Fibroblast of lung (primary cell): ENCODE data around the gene PLEKHH2. TPM values are rescaled to one million over a fixed set of nuclear protein-coding genes. Genes with fewer than 3 reads are reported as not detected.

ENCODE experiments used
- DNase-seq, 2 donors: peaks; one replicate each; pipeline versions ENCODE4 v3.0.0 to v3.0.0-alpha.2; 2010; ENCODE audit warnings: low read depth in 2 of 2
- H2AFZ ChIP-seq: 2 replicates; pipeline ENCODE4 v1.5.1; 2012; ENCODE audit warnings: low read length, control low read depth, inconsistent platforms
- H3K27ac ChIP-seq: 2 replicates; pipeline ENCODE4 v1.5.1; 2011; ENCODE audit warnings: low read length, control low read depth; ENCODE audit not compliant: insufficient read depth
- H3K27me3 ChIP-seq: 2 replicates; pipeline ENCODE4 v1.5.1; 2011; ENCODE audit warnings: mild to moderate bottlenecking, low read length; ENCODE audit not compliant: control insufficient read depth, insufficient read depth
- H3K36me3 ChIP-seq: 2 replicates; pipeline ENCODE4 v1.5.1; 2011; ENCODE audit warnings: low read length; ENCODE audit not compliant: control insufficient read depth, insufficient read depth
- H3K4me1 ChIP-seq: 2 replicates; pipeline ENCODE4 v1.5.1; 2011; ENCODE audit warnings: low read length; ENCODE audit not compliant: control insufficient read depth, insufficient read depth; ENCODE audit errors: extremely low read depth
- H3K4me2 ChIP-seq: 2 replicates; pipeline ENCODE4 v1.5.1; 2011; ENCODE audit warnings: low read length, control low read depth; ENCODE audit not compliant: insufficient read depth; ENCODE audit errors: extremely low read depth
- H3K4me3 ChIP-seq, 4 experiments: fragments of 200-600 bp in 1 of 4; sonication (generic) in 1 of 4; replicated peaks in 1 of 4; 2 replicates each; pipeline ENCODE4 v1.5.1; 2011 to 2016; ENCODE audit warnings: low read length in 4 of 4, low read depth in 3 of 4, mild to moderate bottlenecking in 3 of 4, control low read depth in 2 of 4, inconsistent platforms in 1 of 4, mixed read lengths in 1 of 4; ENCODE audit not compliant: insufficient read depth in 1 of 4; ENCODE audit errors: control extremely low read depth in 1 of 4
- H3K79me2 ChIP-seq: 2 replicates; pipeline ENCODE4 v1.5.1; 2012; ENCODE audit warnings: mild to moderate bottlenecking, low read length, inconsistent platforms; ENCODE audit not compliant: control insufficient read depth, insufficient read depth
- H3K9ac ChIP-seq: 2 replicates; pipeline ENCODE4 v1.5.1; 2011; ENCODE audit warnings: mild to moderate bottlenecking, low read length, control low read depth; ENCODE audit not compliant: insufficient read depth
- H3K9me3 ChIP-seq: 2 replicates; pipeline ENCODE4 v1.5.1; 2012; ENCODE audit warnings: low read depth, low read length; ENCODE audit not compliant: control insufficient read depth, insufficient read depth
- H4K20me1 ChIP-seq: 2 replicates; pipeline ENCODE4 v1.5.1; 2011; ENCODE audit warnings: low read length; ENCODE audit not compliant: control insufficient read depth, insufficient read depth; ENCODE audit errors: extremely low read depth
- EZH2 ChIP-seq: IDR thresholded peaks from 2 replicates; pipeline ENCODE4 v1.5.1; 2012; ENCODE audit warnings: low read length, control low read depth, mild to moderate bottlenecking; ENCODE audit errors: missing control alignments
- polyA plus RNA-seq, 2 donors: library from polyadenylated mRNA; depleted of rRNA in 1 of 2; stranded (reverse) in 1 of 2; unstranded in 1 of 2; fragments of >200 nt; gene quantifications; 2 replicates each; pipeline ENCODE4 v1.2.1, GENCODE V29; 2011 to 2012; ENCODE audit warnings: missing spikeins in 1 of 2
- total RNA-seq: library from RNA; depleted of rRNA; stranded (reverse); fragments of >200 nt; gene quantifications from 2 replicates; pipeline ENCODE4 v1.2.1, GENCODE V29; 2014
- TF ChIP-seq, protein P1 (sequence below), 2 donors: IDR thresholded peaks in 1 of 2; conservative IDR thresholded peaks in 1 of 2; 1 replicate in 1 of 2; 2 replicates in 1 of 2; pipeline ENCODE4 v1.5.1; 2011 to 2012; ENCODE audit warnings: low read length in 2 of 2, control low read depth in 1 of 2, inconsistent platforms in 1 of 2, low read depth in 1 of 2, mild to moderate bottlenecking in 1 of 2

The PLEKHH2 gene
- total and polyA plus RNA-seq, 2 donors (not counting 1 experiment from before 2014, with no cell fraction given) = 6.9 to 14.0 TPM

DNA sequence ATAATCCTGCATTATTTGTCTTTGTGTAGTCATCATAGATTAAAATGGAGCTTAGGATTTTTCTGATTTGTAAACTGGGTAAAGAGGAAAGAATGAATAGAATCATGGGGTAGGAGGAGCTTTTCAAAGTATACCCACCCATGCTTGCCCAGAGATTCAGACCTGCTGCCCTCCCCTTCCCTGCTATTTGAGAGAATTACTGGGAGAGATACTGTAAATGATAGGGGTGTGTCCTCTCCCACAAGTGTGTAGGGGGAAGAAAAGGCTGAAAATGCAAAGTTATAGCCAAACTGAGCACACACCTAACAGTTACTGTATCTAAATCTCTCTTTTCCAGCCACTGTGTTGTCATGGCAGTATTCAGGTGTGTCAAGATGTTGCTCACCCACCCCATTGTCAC lies 115.2 kb downstream of the PLEKHH2 start:
- H3K4me3 ChIP-seq = no peak overlapping the region
- no peak for DNase-seq
- H3K27me3 ChIP-seq = no peaks in the 10 kb centered on the region
- no peaks in the 10 kb centered on the region for H3K36me3 ChIP-seq
- H4K20me1 ChIP-seq = no peaks in the 10 kb centered on the region
- no peaks in the 10 kb centered on the region for H3K9me3 ChIP-seq
- no peak overlapping the region for H3K4me2 ChIP-seq
- TF ChIP-seq EZH2 = no peak
- TF ChIP-seq, protein P1, sequence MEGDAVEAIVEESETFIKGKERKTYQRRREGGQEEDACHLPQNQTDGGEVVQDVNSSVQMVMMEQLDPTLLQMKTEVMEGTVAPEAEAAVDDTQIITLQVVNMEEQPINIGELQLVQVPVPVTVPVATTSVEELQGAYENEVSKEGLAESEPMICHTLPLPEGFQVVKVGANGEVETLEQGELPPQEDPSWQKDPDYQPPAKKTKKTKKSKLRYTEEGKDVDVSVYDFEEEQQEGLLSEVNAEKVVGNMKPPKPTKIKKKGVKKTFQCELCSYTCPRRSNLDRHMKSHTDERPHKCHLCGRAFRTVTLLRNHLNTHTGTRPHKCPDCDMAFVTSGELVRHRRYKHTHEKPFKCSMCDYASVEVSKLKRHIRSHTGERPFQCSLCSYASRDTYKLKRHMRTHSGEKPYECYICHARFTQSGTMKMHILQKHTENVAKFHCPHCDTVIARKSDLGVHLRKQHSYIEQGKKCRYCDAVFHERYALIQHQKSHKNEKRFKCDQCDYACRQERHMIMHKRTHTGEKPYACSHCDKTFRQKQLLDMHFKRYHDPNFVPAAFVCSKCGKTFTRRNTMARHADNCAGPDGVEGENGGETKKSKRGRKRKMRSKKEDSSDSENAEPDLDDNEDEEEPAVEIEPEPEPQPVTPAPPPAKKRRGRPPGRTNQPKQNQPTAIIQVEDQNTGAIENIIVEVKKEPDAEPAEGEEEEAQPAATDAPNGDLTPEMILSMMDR (conservative IDR thresholded peaks at IDR 0.05 in 1 of 2, IDR thresholded peaks at IDR 0.05 in 1 of 2; ENCODE audit: low read depth in 1 of 2, low read length in 2 of 2) = no peak
- no peaks in the 10 kb centered on the region for H3K4me1 ChIP-seq
- H2AFZ ChIP-seq = no peak overlapping the region
- H3K79me2 ChIP-seq = no peaks in the 10 kb centered on the region
- no peak overlapping the region for H3K9ac ChIP-seq
- H3K27ac ChIP-seq = no peak overlapping the region

DNA sequence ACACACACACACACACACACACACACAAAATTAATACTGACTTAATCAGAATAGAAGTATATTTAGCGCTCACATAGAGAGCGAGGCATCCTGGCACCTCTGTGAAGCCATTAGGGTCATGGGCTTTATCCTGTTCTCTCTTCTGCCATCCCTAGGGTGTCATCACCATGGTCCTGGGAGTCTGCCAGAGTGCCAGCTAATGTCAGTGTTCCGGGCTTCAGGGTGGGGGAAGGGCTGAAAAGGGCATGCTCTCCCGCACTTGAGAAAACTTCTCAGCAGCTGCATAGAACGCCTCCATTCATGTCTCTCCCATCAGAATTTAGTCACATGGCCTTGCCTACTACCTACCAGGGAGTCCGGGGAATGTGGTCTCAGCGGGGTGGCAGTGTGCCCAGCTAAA lies 117.1 kb downstream of the PLEKHH2 start:
- Histone ChIP-seq H2AFZ (no peak overlapping the region), H3K79me2 (no peaks in the 10 kb centered on the region), H3K27ac (no peak overlapping the region), H3K36me3 (no peaks in the 10 kb centered on the region), H3K4me3 (no peak overlapping the region), H3K9ac (no peak overlapping the region), H3K4me2 (no peak overlapping the region), H3K4me1 (peaks cover 7% of the 10 kb centered on the region), H4K20me1 (no peaks in the 10 kb centered on the region), H3K27me3 (no peaks in the 10 kb centered on the region), H3K9me3 (no peaks in the 10 kb centered on the region)
- no peak for DNase-seq
- TF ChIP-seq, protein P1 (conservative IDR thresholded peaks at IDR 0.05 in 1 of 2, IDR thresholded peaks at IDR 0.05 in 1 of 2; ENCODE audit: low read depth in 1 of 2, low read length in 2 of 2) = no peak
- no peak for TF ChIP-seq EZH2

DNA sequence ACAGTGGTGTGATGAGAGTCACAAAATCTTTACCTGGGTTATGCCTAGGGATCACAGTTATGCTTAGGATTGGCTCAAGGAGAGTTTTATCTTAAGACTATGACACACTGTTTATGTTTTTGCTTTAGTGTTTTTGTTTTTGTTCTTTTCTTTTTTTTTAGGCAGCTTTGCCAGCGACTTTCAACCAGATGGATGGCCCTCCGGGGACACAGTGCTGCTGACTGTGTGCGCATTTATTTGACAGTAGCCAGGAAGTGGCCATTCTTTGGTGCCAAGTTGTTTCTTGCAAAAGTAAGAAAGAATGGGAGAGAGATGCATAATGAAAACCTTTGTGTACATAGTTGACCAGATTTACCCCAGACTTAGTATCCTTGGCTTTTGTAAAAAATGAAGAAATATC lies 121.7 kb downstream of the PLEKHH2 start:
- Histone ChIP-seq H3K4me2 (peak overlapping the region; percentile 17), H4K20me1 (no peaks in the 10 kb centered on the region), H3K4me3 (no peak overlapping the region), H2AFZ (no peak overlapping the region), H3K36me3 (no peaks in the 10 kb centered on the region), H3K9ac (no peak overlapping the region), H3K27me3 (no peaks in the 10 kb centered on the region), H3K79me2 (no peaks in the 10 kb centered on the region), H3K9me3 (no peaks in the 10 kb centered on the region), H3K27ac (no peak overlapping the region), H3K4me1 (peaks cover 7% of the 10 kb centered on the region)
- TF ChIP-seq, protein P1 (conservative IDR thresholded peaks at IDR 0.05 in 1 of 2, IDR thresholded peaks at IDR 0.05 in 1 of 2; ENCODE audit: low read depth in 1 of 2, low read length in 2 of 2) = no peak
- TF ChIP-seq EZH2 = no peak
- peak; percentile 65 to 75 for DNase-seq
